HepG2 (cell line): Measurements from ENCODE around the gene GRK4. TPM values are rescaled to one million over a fixed set of nuclear protein-coding genes. Genes with fewer than 3 reads are reported as not detected.

Experiments
- ATF7 ChIP-seq, 2 experiments: fragments of 450-650 bp in 1 of 2; sonication (generic) in 1 of 2; formaldehyde crosslinking in 1 of 2; IDR thresholded peaks; 2 replicates each; pipeline versions ENCODE4 v1.4.0 to v1.6.1; 2016 to 2020; ENCODE audit warnings: antibody characterized with exemption in 1 of 2, mild to moderate bottlenecking in 1 of 2, missing genetic modification reagents in 1 of 2
- ETV5 ChIP-seq: IDR thresholded peaks from 2 replicates; pipeline ENCODE4 v1.6.1; 2018; ENCODE audit warnings: missing biosample characterization, missing genetic modification reagents, inconsistent platforms, borderline replicate concordance
- NR3C1 ChIP-seq: sonication (generic); formaldehyde crosslinking; IDR thresholded peaks from 2 replicates; pipeline ENCODE4 v1.4.0; 2020; ENCODE audit warnings: missing genetic modification reagents
- ZNF7 ChIP-seq: IDR thresholded peaks from 2 replicates; pipeline ENCODE4 v1.6.1; 2016; ENCODE audit warnings: missing biosample characterization, missing genetic modification reagents
- polyA plus RNA-seq, 8 experiments: library from polyadenylated mRNA; depleted of rRNA in 3 of 8; stranded (reverse) in 7 of 8; unstranded in 1 of 8; fragments of >200 nt; fragmentation: Illumina TruSeq in 4 of 8; extraction: Trizol in 4 of 8; gene quantifications; 2 replicates each; pipeline versions ENCODE4 v1.2.1 to v1.2.3, GENCODE V29; 2011 to 2016; ENCODE audit warnings: low read depth in 4 of 8, missing spikeins in 1 of 8, mixed read lengths in 1 of 8; ENCODE audit not compliant: insufficient read depth in 1 of 8
- total RNA-seq, 5 experiments: library from RNA; depleted of rRNA; stranded (reverse); fragments of >200 nt; fragmentation: Illumina TruSeq; extraction: Trizol; gene quantifications; 2 replicates each; pipeline ENCODE4 v1.2.3, GENCODE V29; 2016; ENCODE audit warnings: low read depth in 1 of 5
- TF ChIP-seq, protein P1 (sequence below): sonication (generic); formaldehyde crosslinking; IDR thresholded peaks from 2 replicates; pipeline ENCODE4 v1.4.0; 2020; ENCODE audit warnings: missing genetic modification reagents
- TF ChIP-seq, protein P2 (sequence below), 2 experiments: fragments of 450-650 bp in 1 of 2; sonication (generic) in 1 of 2; formaldehyde crosslinking in 1 of 2; IDR thresholded peaks; 2 replicates each; pipeline versions ENCODE4 v1.6.1 to v1.8.0; 2016 to 2022; ENCODE audit warnings: antibody characterized with exemption in 1 of 2, mild to moderate bottlenecking in 1 of 2, missing genetic modification reagents in 1 of 2
- TF ChIP-seq, protein P3 (sequence below): sonication (generic); formaldehyde crosslinking; IDR thresholded peaks from 2 replicates; pipeline ENCODE4 v1.4.0; 2020; ENCODE audit warnings: mild to moderate bottlenecking, missing genetic modification reagents
- TF ChIP-seq, protein P4 (sequence below): IDR thresholded peaks from 2 replicates; pipeline ENCODE4 v1.6.1; 2012; ENCODE audit warnings: inconsistent platforms

GRK4 gene
- total and polyA plus RNA-seq, 2 of the 13 experiments (the other 11 are each of a cell fraction or from before 2014, with no cell fraction given) = 1.8 to 2.0 TPM

DNA sequence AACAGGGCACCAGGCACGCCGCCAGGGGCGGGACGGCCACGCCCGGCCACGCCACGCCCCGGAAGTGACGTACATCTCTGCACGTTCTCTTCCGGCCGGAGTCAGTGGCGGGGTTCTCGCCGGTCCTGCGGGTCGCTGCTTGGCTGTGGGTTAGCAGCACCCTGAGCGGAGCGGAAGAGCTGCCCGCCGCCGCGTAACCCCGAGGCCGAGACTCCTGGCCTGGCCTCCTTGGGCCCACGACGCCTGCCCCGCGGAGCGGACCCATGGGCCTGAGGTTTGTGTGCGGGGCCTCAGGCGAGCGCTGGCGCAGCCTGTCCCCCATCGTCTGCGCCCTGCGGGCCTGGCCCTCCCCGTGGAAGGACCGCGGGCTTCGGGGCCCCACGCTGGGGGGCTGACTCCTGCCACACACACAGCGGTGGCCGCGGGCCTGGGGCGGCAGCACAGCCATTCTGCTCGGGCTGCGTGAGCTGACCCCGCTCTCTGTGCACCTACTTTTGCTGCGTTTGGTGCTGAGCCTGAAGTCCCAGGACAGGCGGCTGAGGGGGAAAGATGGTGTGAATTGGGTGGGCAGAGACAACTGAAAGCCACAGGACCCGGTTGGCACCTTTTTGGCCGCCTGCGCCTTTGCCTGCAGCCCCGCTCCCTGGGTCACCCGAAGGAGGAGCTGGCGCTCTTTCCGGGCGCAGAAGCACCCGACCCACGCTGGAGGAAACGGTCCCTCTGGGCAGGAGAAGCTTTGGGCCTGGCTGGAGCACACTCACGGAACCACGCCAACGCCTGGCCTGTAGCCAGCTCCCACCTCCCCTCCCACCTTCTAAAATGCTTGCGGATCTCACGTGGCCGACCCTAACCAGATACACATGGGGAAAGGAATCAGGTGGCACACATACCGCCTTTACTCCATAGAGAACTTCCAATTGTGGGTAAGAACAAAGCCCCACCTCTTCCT lies 28.3 kb upstream of the GRK4 start (continued):
- TF ChIP-seq, protein P1, sequence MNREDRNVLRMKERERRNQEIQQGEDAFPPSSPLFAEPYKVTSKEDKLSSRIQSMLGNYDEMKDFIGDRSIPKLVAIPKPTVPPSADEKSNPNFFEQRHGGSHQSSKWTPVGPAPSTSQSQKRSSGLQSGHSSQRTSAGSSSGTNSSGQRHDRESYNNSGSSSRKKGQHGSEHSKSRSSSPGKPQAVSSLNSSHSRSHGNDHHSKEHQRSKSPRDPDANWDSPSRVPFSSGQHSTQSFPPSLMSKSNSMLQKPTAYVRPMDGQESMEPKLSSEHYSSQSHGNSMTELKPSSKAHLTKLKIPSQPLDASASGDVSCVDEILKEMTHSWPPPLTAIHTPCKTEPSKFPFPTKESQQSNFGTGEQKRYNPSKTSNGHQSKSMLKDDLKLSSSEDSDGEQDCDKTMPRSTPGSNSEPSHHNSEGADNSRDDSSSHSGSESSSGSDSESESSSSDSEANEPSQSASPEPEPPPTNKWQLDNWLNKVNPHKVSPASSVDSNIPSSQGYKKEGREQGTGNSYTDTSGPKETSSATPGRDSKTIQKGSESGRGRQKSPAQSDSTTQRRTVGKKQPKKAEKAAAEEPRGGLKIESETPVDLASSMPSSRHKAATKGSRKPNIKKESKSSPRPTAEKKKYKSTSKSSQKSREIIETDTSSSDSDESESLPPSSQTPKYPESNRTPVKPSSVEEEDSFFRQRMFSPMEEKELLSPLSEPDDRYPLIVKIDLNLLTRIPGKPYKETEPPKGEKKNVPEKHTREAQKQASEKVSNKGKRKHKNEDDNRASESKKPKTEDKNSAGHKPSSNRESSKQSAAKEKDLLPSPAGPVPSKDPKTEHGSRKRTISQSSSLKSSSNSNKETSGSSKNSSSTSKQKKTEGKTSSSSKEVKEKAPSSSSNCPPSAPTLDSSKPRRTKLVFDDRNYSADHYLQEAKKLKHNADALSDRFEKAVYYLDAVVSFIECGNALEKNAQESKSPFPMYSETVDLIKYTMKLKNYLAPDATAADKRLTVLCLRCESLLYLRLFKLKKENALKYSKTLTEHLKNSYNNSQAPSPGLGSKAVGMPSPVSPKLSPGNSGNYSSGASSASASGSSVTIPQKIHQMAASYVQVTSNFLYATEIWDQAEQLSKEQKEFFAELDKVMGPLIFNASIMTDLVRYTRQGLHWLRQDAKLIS (CRISPR knock-in tag) = no peak
- TF ChIP-seq ATF7 (IDR thresholded peaks at IDR 0.05) (no peak), ATF7 (CRISPR knock-in tag; IDR thresholded peaks at IDR 0.05) (peak; percentile 39; the same call in 1 of the 2 replicates), ETV5 (peak; percentile 95), ZNF7 (CRISPR knock-in tag) (no peak), NR3C1 (CRISPR knock-in tag) (no peak)
- TF ChIP-seq, protein P2, sequence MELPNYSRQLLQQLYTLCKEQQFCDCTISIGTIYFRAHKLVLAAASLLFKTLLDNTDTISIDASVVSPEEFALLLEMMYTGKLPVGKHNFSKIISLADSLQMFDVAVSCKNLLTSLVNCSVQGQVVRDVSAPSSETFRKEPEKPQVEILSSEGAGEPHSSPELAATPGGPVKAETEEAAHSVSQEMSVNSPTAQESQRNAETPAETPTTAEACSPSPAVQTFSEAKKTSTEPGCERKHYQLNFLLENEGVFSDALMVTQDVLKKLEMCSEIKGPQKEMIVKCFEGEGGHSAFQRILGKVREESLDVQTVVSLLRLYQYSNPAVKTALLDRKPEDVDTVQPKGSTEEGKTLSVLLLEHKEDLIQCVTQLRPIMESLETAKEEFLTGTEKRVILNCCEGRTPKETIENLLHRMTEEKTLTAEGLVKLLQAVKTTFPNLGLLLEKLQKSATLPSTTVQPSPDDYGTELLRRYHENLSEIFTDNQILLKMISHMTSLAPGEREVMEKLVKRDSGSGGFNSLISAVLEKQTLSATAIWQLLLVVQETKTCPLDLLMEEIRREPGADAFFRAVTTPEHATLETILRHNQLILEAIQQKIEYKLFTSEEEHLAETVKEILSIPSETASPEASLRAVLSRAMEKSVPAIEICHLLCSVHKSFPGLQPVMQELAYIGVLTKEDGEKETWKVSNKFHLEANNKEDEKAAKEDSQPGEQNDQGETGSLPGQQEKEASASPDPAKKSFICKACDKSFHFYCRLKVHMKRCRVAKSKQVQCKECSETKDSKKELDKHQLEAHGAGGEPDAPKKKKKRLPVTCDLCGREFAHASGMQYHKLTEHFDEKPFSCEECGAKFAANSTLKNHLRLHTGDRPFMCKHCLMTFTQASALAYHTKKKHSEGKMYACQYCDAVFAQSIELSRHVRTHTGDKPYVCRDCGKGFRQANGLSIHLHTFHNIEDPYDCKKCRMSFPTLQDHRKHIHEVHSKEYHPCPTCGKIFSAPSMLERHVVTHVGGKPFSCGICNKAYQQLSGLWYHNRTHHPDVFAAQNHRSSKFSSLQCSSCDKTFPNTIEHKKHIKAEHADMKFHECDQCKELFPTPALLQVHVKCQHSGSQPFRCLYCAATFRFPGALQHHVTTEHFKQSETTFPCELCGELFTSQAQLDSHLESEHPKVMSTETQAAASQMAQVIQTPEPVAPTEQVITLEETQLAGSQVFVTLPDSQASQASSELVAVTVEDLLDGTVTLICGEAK (IDR thresholded peaks at IDR 0.05) = no peak; the same call in 1 of the 2 replicates
- TF ChIP-seq, protein P2 (CRISPR knock-in tag; IDR thresholded peaks at IDR 0.05) = peak; percentile 81
- TF ChIP-seq, protein P3, sequence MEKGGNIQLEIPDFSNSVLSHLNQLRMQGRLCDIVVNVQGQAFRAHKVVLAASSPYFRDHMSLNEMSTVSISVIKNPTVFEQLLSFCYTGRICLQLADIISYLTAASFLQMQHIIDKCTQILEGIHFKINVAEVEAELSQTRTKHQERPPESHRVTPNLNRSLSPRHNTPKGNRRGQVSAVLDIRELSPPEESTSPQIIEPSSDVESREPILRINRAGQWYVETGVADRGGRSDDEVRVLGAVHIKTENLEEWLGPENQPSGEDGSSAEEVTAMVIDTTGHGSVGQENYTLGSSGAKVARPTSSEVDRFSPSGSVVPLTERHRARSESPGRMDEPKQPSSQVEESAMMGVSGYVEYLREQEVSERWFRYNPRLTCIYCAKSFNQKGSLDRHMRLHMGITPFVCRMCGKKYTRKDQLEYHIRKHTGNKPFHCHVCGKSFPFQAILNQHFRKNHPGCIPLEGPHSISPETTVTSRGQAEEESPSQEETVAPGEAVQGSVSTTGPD = no peak
- TF ChIP-seq, protein P4, sequence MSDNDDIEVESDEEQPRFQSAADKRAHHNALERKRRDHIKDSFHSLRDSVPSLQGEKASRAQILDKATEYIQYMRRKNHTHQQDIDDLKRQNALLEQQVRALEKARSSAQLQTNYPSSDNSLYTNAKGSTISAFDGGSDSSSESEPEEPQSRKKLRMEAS = peak; percentile 78
